H1 (cell line): ENCODE data around the gene DCTN2. TPM values are rescaled to one million over a fixed set of nuclear protein-coding genes. Genes with fewer than 3 reads are reported as not detected.
"Not testable (repeated sequence)": the region's sequence is repeated elsewhere in the genome, so short reads cannot be mapped to it uniquely, and the experiment has no call there.

ENCODE experiments used
- CTCF ChIA-PET: fragments of 300-600 bp; sonication (Branson Sonifier 250); formaldehyde crosslinking; loops from one replicate; lab custom pipeline; 2021; ENCODE audit not compliant: partially characterized antibody; lab: Charles Lee
- POLR2A ChIA-PET: fragments of 300-600 bp; sonication (Branson Sonifier 250); formaldehyde crosslinking; loops from one replicate; lab custom pipeline; 2021; ENCODE audit warnings: inconsistent platforms; ENCODE audit not compliant: partially characterized antibody; lab: Charles Lee
- DNase-seq, 2 experiments: peaks; one replicate each; pipeline versions ENCODE4 v3.0.0 to v3.0.0-alpha.2; 2010 to 2022; ENCODE audit warnings: low spot score in 2 of 2, low read depth in 1 of 2, mixed read lengths in 1 of 2
- FAIRE-seq: peaks from 2 replicates; lab custom pipeline; 2011; peaks lifted over from hg19 to GRCh38; lab: Jason Lieb, UNC
- H2AFZ ChIP-seq: 2 replicates; pipeline ENCODE4 v1.8.1; 2012; ENCODE audit warnings: low read length, inconsistent platforms
- H2AK5ac ChIP-seq: 2 replicates; pipeline ENCODE4 v1.6.1; 2013; ENCODE audit warnings: low read depth, low read length
- H2BK120ac ChIP-seq: replicated peaks from 2 replicates; pipeline ENCODE3; 2013; ENCODE audit warnings: low read depth, low read length, inconsistent platforms
- H2BK12ac ChIP-seq: 2 replicates; pipeline ENCODE4 v1.6.1; 2013; ENCODE audit warnings: low read depth, low read length
- H2BK15ac ChIP-seq: 2 replicates; pipeline ENCODE4 v1.6.1; 2013; ENCODE audit warnings: low read length
- H2BK20ac ChIP-seq: 2 replicates; pipeline ENCODE4 v1.6.1; 2013; ENCODE audit warnings: low read length
- H2BK5ac ChIP-seq: 2 replicates; pipeline ENCODE4 v1.6.1; 2013; ENCODE audit warnings: low read depth, low read length
- H3K14ac ChIP-seq: 2 replicates; pipeline ENCODE4 v1.6.1; 2013; ENCODE audit warnings: inconsistent platforms; ENCODE audit not compliant: insufficient read length
- H3K18ac ChIP-seq: 2 replicates; pipeline ENCODE4 v1.6.1; 2013; ENCODE audit warnings: low read length; ENCODE audit errors: extremely low read depth
- H3K23ac ChIP-seq: 2 replicates; pipeline ENCODE4 v1.6.1; 2013; ENCODE audit warnings: inconsistent platforms; ENCODE audit not compliant: insufficient read length
- H3K23me2 ChIP-seq: 2 replicates; pipeline ENCODE4 v1.6.1; 2013; ENCODE audit warnings: low read depth, low read length
- H3K27ac ChIP-seq: 2 replicates; pipeline ENCODE4 v1.6.1; 2011; ENCODE audit warnings: low read depth, low read length, inconsistent platforms
- H3K27me3 ChIP-seq, 4 experiments: replicated peaks in 1 of 4; 1 replicate in 1 of 4; 2 replicates in 3 of 4; pipeline versions ENCODE4 v1.6.1 to v1.8.1; 2011 to 2013; ENCODE audit warnings: low read length in 3 of 4, mild to moderate bottlenecking in 3 of 4, inconsistent platforms in 2 of 4, mixed read lengths in 2 of 4, moderate library complexity in 1 of 4; ENCODE audit not compliant: control insufficient read depth in 3 of 4, insufficient read depth in 3 of 4; ENCODE audit errors: extremely low read depth in 1 of 4
- H3K36me3 ChIP-seq, 4 experiments: 2 replicates each; pipeline versions ENCODE4 v1.6.1 to v1.8.1; 2011 to 2013; ENCODE audit warnings: mild to moderate bottlenecking in 4 of 4, low read length in 3 of 4, moderate library complexity in 2 of 4, control low read depth in 1 of 4, inconsistent platforms in 1 of 4; ENCODE audit not compliant: insufficient read depth in 4 of 4, control insufficient read depth in 2 of 4
- H3K4ac ChIP-seq: replicated peaks from 2 replicates; pipeline ENCODE3; 2013; ENCODE audit warnings: low read length, low read depth, mixed read lengths, inconsistent platforms; ENCODE audit not compliant: insufficient read length
- H3K4me1 ChIP-seq, 4 experiments: replicated peaks in 1 of 4; 1 replicate in 1 of 4; 2 replicates in 3 of 4; pipeline versions ENCODE4 v1.6.1 to v1.8.1; 2011 to 2013; ENCODE audit warnings: low read length in 3 of 4, inconsistent platforms in 2 of 4, mixed read lengths in 1 of 4; ENCODE audit not compliant: insufficient read depth in 4 of 4, control insufficient read depth in 3 of 4
- H3K4me2 ChIP-seq, 2 experiments: 2 replicates each; pipeline versions ENCODE4 v1.6.1 to v1.8.1; 2011 to 2013; ENCODE audit warnings: low read depth in 2 of 2, low read length in 2 of 2, control low read depth in 1 of 2, inconsistent platforms in 1 of 2, mild to moderate bottlenecking in 1 of 2; ENCODE audit not compliant: insufficient read depth in 1 of 2
- H3K4me3 ChIP-seq, 4 experiments: fragments of 200-600, 300-600 bp in 1 of 4; sonication (generic), shearing (Covaris generic), sonication (Bioruptor Twin) in 1 of 4; 2 replicates each; pipeline versions ENCODE4 v1.5.1 to v1.8.1; 2011 to 2016; ENCODE audit warnings: low read length in 4 of 4, low read depth in 3 of 4, control low read depth in 2 of 4, inconsistent platforms in 2 of 4, mild to moderate bottlenecking in 2 of 4, mixed read lengths in 1 of 4, moderate library complexity in 1 of 4; ENCODE audit not compliant: insufficient read depth in 2 of 4; ENCODE audit errors: extremely low read depth in 1 of 4
- H3K56ac ChIP-seq: replicated peaks from 2 replicates; pipeline ENCODE3; 2013; ENCODE audit warnings: low read depth, mild to moderate bottlenecking, mixed read lengths, low read length, inconsistent platforms; ENCODE audit not compliant: insufficient read length
- H3K79me1 ChIP-seq: 2 replicates; pipeline ENCODE4 v1.6.1; 2013; ENCODE audit warnings: low read depth, low read length, control low read depth
- H3K79me2 ChIP-seq, 2 experiments: 2 replicates each; pipeline versions ENCODE4 v1.6.1 to v1.8.1; 2012 to 2013; ENCODE audit warnings: low read length in 2 of 2, mild to moderate bottlenecking in 2 of 2, inconsistent platforms in 1 of 2; ENCODE audit not compliant: insufficient read depth in 2 of 2, control insufficient read depth in 1 of 2
- H3K9ac ChIP-seq, 4 experiments: replicated peaks in 1 of 4; 1 replicate in 1 of 4; 2 replicates in 3 of 4; pipeline versions ENCODE4 v1.6.1 to v1.8.1; 2011 to 2013; ENCODE audit warnings: low read depth in 3 of 4, low read length in 3 of 4, control low read depth in 2 of 4, mild to moderate bottlenecking in 2 of 4, moderate library complexity in 2 of 4, inconsistent platforms in 1 of 4; ENCODE audit errors: extremely low read depth in 1 of 4
- H3K9me3 ChIP-seq, 2 experiments: 2 replicates each; pipeline versions ENCODE4 v1.6.1 to v1.8.1; 2012 to 2013; ENCODE audit warnings: mild to moderate bottlenecking in 2 of 2, moderate library complexity in 2 of 2, control low read depth in 1 of 2, inconsistent platforms in 1 of 2, low read depth in 1 of 2, low read length in 1 of 2, mixed read lengths in 1 of 2; ENCODE audit not compliant: insufficient read depth in 2 of 2
- H4K20me1 ChIP-seq, 2 experiments: replicated peaks in 1 of 2; 2 replicates each; pipeline versions ENCODE3 to v1.8.1; 2011 to 2013; ENCODE audit warnings: inconsistent platforms in 2 of 2, low read length in 2 of 2, mild to moderate bottlenecking in 1 of 2; ENCODE audit not compliant: insufficient read depth in 2 of 2, control insufficient read depth in 1 of 2
- H4K5ac ChIP-seq: 2 replicates; pipeline ENCODE4 v1.6.1; 2013; ENCODE audit warnings: low read length, low read depth, mixed read lengths, inconsistent platforms; ENCODE audit not compliant: insufficient read length
- H4K8ac ChIP-seq: 2 replicates; pipeline ENCODE4 v1.8.0; 2013; ENCODE audit warnings: mild to moderate bottlenecking, moderate library complexity, low read length, inconsistent platforms; ENCODE audit not compliant: insufficient read depth; ENCODE audit errors: extremely low read depth
- H4K91ac ChIP-seq: replicated peaks from 2 replicates; pipeline ENCODE3; 2013; ENCODE audit warnings: low read length, mixed read lengths, inconsistent platforms; ENCODE audit not compliant: insufficient read length
- WGBS, 2 experiments: shearing (Covaris generic) in 1 of 2; methylation state at CpG; one replicate each; pipeline versions ENCODE4 v1.1.6 to v1.1.7; 2013 to 2015; ENCODE audit warnings: low lambda C conversion rate in 2 of 2, mixed read lengths in 2 of 2, inconsistent platforms in 1 of 2, low coverage in 1 of 2, missing lambda C conversion rate in 1 of 2; ENCODE audit not compliant: insufficient replicate concordance in 2 of 2, insufficient coverage in 1 of 2, insufficient read length in 1 of 2; ENCODE audit errors: extremely low coverage in 1 of 2, missing lambda C conversion rate in 1 of 2; 5-methylcytosine and 5-hydroxymethylcytosine counted together
- polyA plus RNA-seq, 7 experiments: library from polyadenylated mRNA; depleted of rRNA in 3 of 7; stranded (reverse) in 5 of 7; unstranded in 2 of 7; fragments of >200 nt in 5 of 7; fragments of 200-250 nt in 2 of 7; gene quantifications; 1 replicate in 5 of 7; 2 replicates in 1 of 7; 4 replicates in 1 of 7; pipeline versions ENCODE4 v1.2.1 to v1.2.3, GENCODE V29; 2011 to 2013; ENCODE audit warnings: missing spikeins in 2 of 7, mixed read lengths in 2 of 7
- total RNA-seq: library from RNA; stranded (reverse); fragmentation: NEBNext Ultra II Directional; extraction: Animal tissue kit (Norgen Biotek cat#: 25700); gene quantifications from 2 replicates; pipeline ENCODE4 v1.2.1, GENCODE V29; 2021

The DCTN2 gene
- total and polyA plus RNA-seq, 2 of the 8 experiments (the other 6 are each of a cell fraction or from before 2014, with no cell fraction given) = 90.3 to 91.9 TPM

- POLR2A ChIA-PET = interaction anchor here (0.5 to 3.7 kb wide), 4 partner anchors 10 to 288 kb away, joined by 3 to 25 read pairs (median 6); partner anchors contain the start of gene MBD6
- H3K14ac ChIP-seq, H3K56ac ChIP-seq, H2BK120ac ChIP-seq, H3K4me3 ChIP-seq, H2BK12ac ChIP-seq, H4K91ac ChIP-seq, H3K23ac ChIP-seq, H2BK15ac ChIP-seq, H3K23me2 ChIP-seq, DNase-seq, H3K4me2 ChIP-seq, H3K9me3 ChIP-seq, H3K18ac ChIP-seq, H3K79me1 ChIP-seq, H2BK20ac ChIP-seq, H4K5ac ChIP-seq, H2BK5ac ChIP-seq, H2AFZ ChIP-seq, H3K4me1 ChIP-seq, FAIRE-seq, H3K27ac ChIP-seq, H4K8ac ChIP-seq, H3K27me3 ChIP-seq, H3K4ac ChIP-seq, H2AK5ac ChIP-seq, H3K9ac ChIP-seq: not testable (repeated sequence)
- peaks cover 54 to 93% (median 73%) of the 10 kb centered on the region in 4 experiments for H3K36me3 ChIP-seq
- peaks cover 7 to 16% of the 10 kb centered on the region in 2 experiments for H4K20me1 ChIP-seq
- peaks cover 0 to 14% of the 10 kb centered on the region in 2 experiments; a peak in 2 of 4 replicates for H3K79me2 ChIP-seq
- WGBS, 2 experiments = 97% methylated on average over 9 of the region's 9 CpGs; no CpG with 5 or more reads in 1 of the 2 experiments
- CTCF ChIA-PET = interaction anchor here (0.6 to 1.2 kb wide), 5 partner anchors 9 to 1168 kb away, joined by 3 to 6 read pairs (median 3); partner anchors contain the start of gene MARS1
These were observed 32.7 kb downstream of the DCTN2 start for GRCh38 chr12:57514246-57514645.

- not testable (repeated sequence) for H3K27me3 ChIP-seq, H3K27ac ChIP-seq, H3K14ac ChIP-seq, H2BK12ac ChIP-seq, H4K8ac ChIP-seq, H3K4me2 ChIP-seq, H4K91ac ChIP-seq, H2BK120ac ChIP-seq, H4K5ac ChIP-seq, H2BK5ac ChIP-seq, H2BK20ac ChIP-seq, H3K56ac ChIP-seq, H2AK5ac ChIP-seq, H2AFZ ChIP-seq, H3K23ac ChIP-seq, FAIRE-seq, H3K4me3 ChIP-seq, H3K9ac ChIP-seq, H3K4ac ChIP-seq, H3K23me2 ChIP-seq, DNase-seq, H3K4me1 ChIP-seq, H3K79me1 ChIP-seq, H3K9me3 ChIP-seq, H3K18ac ChIP-seq, H2BK15ac ChIP-seq
- ChIA-PET CTCF (interaction anchor here (0.6 to 0.9 kb wide), 4 partner anchors 26 to 884 kb away, joined by 3 to 4 read pairs (median 3); partner anchors contain the start of genes BAZ2A and MARS1), POLR2A (interaction anchor here (0.5 to 3.7 kb wide), 3 partner anchors 10 to 206 kb away, joined by 3 to 25 read pairs (median 9); partner anchors contain the start of gene MBD6)
- peaks cover 57 to 95% (median 77%) of the 10 kb centered on the region in 4 experiments for H3K36me3 ChIP-seq
- H3K79me2 ChIP-seq = peaks cover 0 to 10% of the 10 kb centered on the region in 2 experiments; a peak in 2 of 4 replicates
- 97% methylated on average over 6 of the region's 6 CpGs; no CpG with 5 or more reads in 1 of the 2 experiments for WGBS, 2 experiments
- peaks cover 4 to 14% of the 10 kb centered on the region in 2 experiments for H4K20me1 ChIP-seq
These were observed 33.3 kb downstream of the DCTN2 start for GRCh38 chr12:57513677-57514076.
